ENCODE data around the gene OR10H5.

Gene OR10H5

DNA sequence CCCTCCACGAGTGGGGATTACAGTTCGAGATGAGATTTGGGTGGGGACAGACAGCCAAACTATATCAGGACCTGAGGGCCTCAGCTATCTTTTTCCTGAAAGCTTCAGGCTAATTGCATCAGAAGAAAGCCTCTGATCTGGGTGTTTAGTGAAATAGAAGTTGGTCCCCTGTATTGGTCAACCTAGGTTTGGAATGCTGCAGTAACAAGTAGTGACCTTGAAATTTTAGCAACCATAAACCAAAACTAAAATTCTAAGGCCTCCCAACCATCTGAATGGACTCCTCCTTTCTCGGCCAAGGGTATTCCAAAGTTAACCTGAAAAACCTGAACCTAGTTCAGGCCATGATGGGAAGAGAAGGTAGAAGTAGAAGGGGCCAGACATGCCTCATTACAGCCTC lies 62.9 kb downstream of the OR10H5 start:
- no peak for DNase-seq

Data from DMS153 (cell line).